CD8-positive, alpha-beta memory T cell (primary cell): Measurements from ENCODE around the gene FA2H. TPM values are rescaled to one million over a fixed set of nuclear protein-coding genes. Genes with fewer than 3 reads are reported as not detected.
"Not testable (repeated sequence)": the region's sequence is repeated elsewhere in the genome, so short reads cannot be mapped to it uniquely, and the experiment has no call there.

Experiments used
- CTCF ChIA-PET: fragments of 350-600 bp; sonication (Branson Sonifier 250); formaldehyde crosslinking; loops from one replicate; lab custom pipeline; 2021; ENCODE audit warnings: antibody characterized with exemption; lab: Charles Lee
- POLR2A ChIA-PET: fragments of 350-600 bp; sonication (Branson Sonifier 250); formaldehyde crosslinking; loops from one replicate; lab custom pipeline; 2021; ENCODE audit warnings: antibody characterized with exemption; lab: Charles Lee
- DNase-seq, 5 donors: peaks; one replicate each; pipeline versions ENCODE4 v3.0.0 to v3.0.0-alpha.2; 2020 to 2022; ENCODE audit warnings: mixed read lengths in 1 of 5
- H3K27ac ChIP-seq: one replicate; pipeline ENCODE4 v1.7.0; 2013; ENCODE audit warnings: low read depth, mild to moderate bottlenecking, low read length, moderate library complexity
- H3K27me3 ChIP-seq: 2 replicates; pipeline ENCODE4 v1.7.0; 2013; ENCODE audit warnings: low read length, mild to moderate bottlenecking; ENCODE audit not compliant: insufficient read depth, poor library complexity, severe bottlenecking
- H3K36me3 ChIP-seq: 2 replicates; pipeline ENCODE4 v1.7.0; 2013; ENCODE audit warnings: mild to moderate bottlenecking, low read length, moderate library complexity; ENCODE audit not compliant: insufficient read depth
- H3K4me1 ChIP-seq: 2 replicates; pipeline ENCODE4 v1.7.0; 2013; ENCODE audit warnings: mild to moderate bottlenecking, low read length, moderate library complexity; ENCODE audit not compliant: insufficient read depth
- H3K4me3 ChIP-seq: 2 replicates; pipeline ENCODE4 v1.7.0; 2013; ENCODE audit warnings: mild to moderate bottlenecking, low read length
- H3K9me3 ChIP-seq: 2 replicates; pipeline ENCODE4 v1.7.0; 2013; ENCODE audit warnings: mild to moderate bottlenecking, low read length
- H3K27ac Mint-ChIP-seq, 8 donors: one replicate each; pipeline ENCODE4 v1.8.0; 2020 to 2021; ENCODE audit warnings: mixed read lengths in 8 of 8, mild to moderate bottlenecking in 6 of 8, inconsistent platforms in 3 of 8, moderate library complexity in 3 of 8
- H3K27me3 Mint-ChIP-seq, 2 donors: one replicate each; pipeline ENCODE4 v1.8.0; 2020 to 2021; ENCODE audit warnings: mixed read lengths in 2 of 2, mild to moderate bottlenecking in 1 of 2, moderate library complexity in 1 of 2
- H3K36me3 Mint-ChIP-seq, 3 donors: one replicate each; pipeline ENCODE4 v1.8.0; 2020 to 2021; ENCODE audit warnings: mixed read lengths in 3 of 3, inconsistent platforms in 1 of 3, mild to moderate bottlenecking in 1 of 3
- H3K4me1 Mint-ChIP-seq, 3 donors: one replicate each; pipeline ENCODE4 v1.8.0; 2020 to 2021; ENCODE audit warnings: mixed read lengths in 3 of 3, inconsistent platforms in 1 of 3, mild to moderate bottlenecking in 1 of 3
- H3K4me3 Mint-ChIP-seq, 7 donors: one replicate each; pipeline ENCODE4 v1.8.0; 2020 to 2021; ENCODE audit warnings: mixed read lengths in 7 of 7, mild to moderate bottlenecking in 6 of 7, moderate library complexity in 4 of 7, inconsistent platforms in 2 of 7
- H3K9me3 Mint-ChIP-seq, 5 donors: one replicate each; pipeline ENCODE4 v1.8.0; 2020 to 2022; ENCODE audit warnings: mixed read lengths in 5 of 5, mild to moderate bottlenecking in 3 of 5, moderate library complexity in 2 of 5, inconsistent platforms in 1 of 5
- polyA plus RNA-seq: library from polyadenylated mRNA; unstranded; fragments of 300-500 nt; fragmentation: Illumina TruSeq; gene quantifications from one replicate; pipeline ENCODE4 v1.2.3, GENCODE V29; 2021
- total RNA-seq, 2 experiments: library from RNA; stranded (reverse); gene quantifications; one replicate each; pipeline ENCODE4 v1.2.3, GENCODE V29; 2021

FA2H gene, protein sequence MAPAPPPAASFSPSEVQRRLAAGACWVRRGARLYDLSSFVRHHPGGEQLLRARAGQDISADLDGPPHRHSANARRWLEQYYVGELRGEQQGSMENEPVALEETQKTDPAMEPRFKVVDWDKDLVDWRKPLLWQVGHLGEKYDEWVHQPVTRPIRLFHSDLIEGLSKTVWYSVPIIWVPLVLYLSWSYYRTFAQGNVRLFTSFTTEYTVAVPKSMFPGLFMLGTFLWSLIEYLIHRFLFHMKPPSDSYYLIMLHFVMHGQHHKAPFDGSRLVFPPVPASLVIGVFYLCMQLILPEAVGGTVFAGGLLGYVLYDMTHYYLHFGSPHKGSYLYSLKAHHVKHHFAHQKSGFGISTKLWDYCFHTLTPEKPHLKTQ
- total RNA-seq, result not detected
- not detected for polyA plus RNA-seq

DNA sequence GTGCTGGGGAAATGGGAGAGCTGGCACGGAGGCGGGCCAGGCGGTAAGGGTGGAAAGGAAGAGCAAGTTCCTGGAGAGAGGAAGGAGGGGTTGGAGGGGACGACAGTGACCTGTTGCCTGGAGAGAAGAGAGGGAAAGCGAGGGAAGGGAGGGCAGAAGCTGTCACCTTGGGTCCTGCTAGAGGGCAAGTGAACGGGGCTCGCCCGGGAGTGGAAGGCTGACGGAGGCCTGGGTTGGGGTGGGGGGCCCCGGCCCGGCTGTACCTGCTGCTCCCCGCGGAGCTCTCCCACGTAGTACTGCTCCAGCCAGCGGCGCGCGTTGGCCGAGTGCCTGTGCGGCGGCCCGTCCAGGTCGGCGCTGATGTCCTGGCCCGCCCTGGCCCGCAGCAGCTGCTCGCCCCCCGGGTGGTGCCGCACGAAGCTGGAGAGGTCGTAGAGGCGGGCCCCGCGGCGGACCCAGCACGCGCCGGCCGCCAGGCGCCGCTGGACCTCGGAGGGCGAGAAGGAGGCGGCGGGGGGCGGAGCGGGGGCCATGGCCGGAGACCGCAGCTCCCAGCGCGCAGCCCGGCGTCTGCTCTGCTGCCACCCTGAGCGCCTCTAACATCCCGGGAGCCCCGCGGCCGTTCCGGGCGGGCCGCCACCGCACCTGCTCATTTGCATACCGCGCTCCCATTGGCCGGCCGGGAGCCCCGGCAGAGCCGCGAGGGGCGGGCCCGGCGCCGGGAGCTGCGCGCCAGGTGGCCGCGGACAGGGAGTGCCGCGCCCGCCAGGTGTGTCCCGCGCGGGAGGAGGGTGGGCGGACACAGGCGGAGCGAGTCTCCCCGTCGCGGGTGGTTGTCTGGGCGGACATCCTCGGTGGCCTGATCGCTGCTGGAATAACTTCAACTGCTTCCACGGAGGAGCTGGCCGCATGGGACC lies at the start of gene FA2H:
Gene FA2H (minus strand): TSS at position 598 of the 917 bp plus-strand sequence. CDS start 65 bp downstream, at position 533.
- peaks cover 36 to 37% of the 10 kb centered on the region in 2 donors for H3K27me3 Mint-ChIP-seq
- H3K4me1 Mint-ChIP-seq, result peaks cover 11 to 14% (median 14%) of the 10 kb centered on the region in 3 donors
- H3K4me1 ChIP-seq, result peaks cover 5% of the 10 kb centered on the region
- H3K9me3 ChIP-seq, result no peaks in the 10 kb centered on the region
- DNase-seq, result peak; percentile 27 to 60 (median 50)
- no peak within 1 kb of the TSS for H3K27ac ChIP-seq
- no peaks in the 10 kb centered on the region for H3K36me3 ChIP-seq
- peaks cover 0 to 2% (median 0%) of the 10 kb centered on the region in 5 donors for H3K9me3 Mint-ChIP-seq
- H3K4me3 ChIP-seq, result peak within 1 kb of the TSS; percentile 41
- CTCF ChIA-PET, result interaction anchor here (1.3 kb wide), 1 partner anchor 38 kb away, joined by 4 read pairs; no protein-coding TSS in a partner anchor
- peak within 1 kb of the TSS; percentile 10 to 69 (median 63) for H3K4me3 Mint-ChIP-seq
- peaks cover 0 to 3% (median 2%) of the 10 kb centered on the region in 3 donors for H3K36me3 Mint-ChIP-seq
- peaks cover 17% of the 10 kb centered on the region for H3K27me3 ChIP-seq
- H3K27ac Mint-ChIP-seq, result no peak within 1 kb of the TSS
- POLR2A ChIA-PET, result no interaction called here

DNA sequence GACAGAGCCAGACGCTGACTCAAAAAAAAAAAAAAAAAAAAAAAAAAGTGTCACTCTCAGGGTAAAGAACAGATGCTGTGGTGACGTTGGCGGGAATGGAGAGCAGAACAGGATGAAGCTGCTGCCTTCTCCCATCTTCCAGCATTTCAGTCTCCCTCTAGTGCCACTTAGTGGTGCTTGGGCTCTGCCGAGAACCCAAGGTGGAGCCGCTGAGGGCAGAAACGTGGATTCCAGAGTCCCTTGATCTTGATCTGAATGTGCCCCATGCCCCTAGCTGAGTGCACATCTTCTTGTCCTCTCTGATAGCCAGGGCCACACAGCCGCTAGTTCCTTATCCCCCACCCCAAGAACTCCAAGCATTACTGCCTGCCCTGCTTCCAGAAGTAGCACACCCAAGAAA lies 43.2 kb upstream of the FA2H start:
- Histone ChIP-seq H3K27ac (no peak overlapping the region), H3K4me3 (no peak overlapping the region), H3K36me3 (no peaks in the 10 kb centered on the region), H3K9me3 (no peaks in the 10 kb centered on the region), H3K27me3 (no peaks in the 10 kb centered on the region), H3K4me1 (peaks cover 7% of the 10 kb centered on the region)
- no peaks in the 10 kb centered on the region for H3K36me3 Mint-ChIP-seq
- POLR2A ChIA-PET, result no interaction called here
- no peaks in the 10 kb centered on the region for H3K9me3 Mint-ChIP-seq
- no peak overlapping the region for H3K4me3 Mint-ChIP-seq
- CTCF ChIA-PET, result no interaction called here
- H3K4me1 Mint-ChIP-seq, result peaks cover 0 to 6% (median 5%) of the 10 kb centered on the region in 3 donors
- DNase-seq, result no peak
- no peak overlapping the region for H3K27ac Mint-ChIP-seq
- peaks cover 11 to 22% of the 10 kb centered on the region in 2 donors for H3K27me3 Mint-ChIP-seq

DNA sequence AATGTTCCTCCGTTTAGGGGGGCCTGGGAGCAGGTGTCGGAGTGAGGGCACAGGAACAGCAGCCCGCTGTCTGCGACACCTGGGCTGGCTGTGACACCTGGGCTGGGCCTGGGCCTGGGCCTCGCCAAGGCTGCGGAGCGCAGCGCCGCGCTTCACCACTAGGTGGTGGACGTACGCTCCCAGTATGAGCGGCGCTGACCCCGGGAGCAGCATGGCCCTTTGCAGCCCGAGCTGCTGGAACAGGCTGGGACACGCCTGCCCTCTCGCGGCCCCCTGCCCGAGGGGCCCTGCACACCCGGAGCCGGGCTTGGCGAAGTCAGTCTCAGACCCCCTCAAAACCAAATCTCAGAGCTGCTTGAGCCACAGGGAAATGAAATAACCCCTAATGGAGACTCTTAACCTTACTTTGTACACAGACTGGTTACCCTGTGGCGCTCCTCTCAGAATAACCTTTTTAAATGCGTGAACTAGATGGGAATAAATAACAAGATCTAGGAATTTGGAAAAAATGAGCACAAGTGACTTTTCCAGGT lies 38.6 kb upstream of the FA2H start:
- CTCF ChIA-PET, result interaction anchor here (0.7 to 3.0 kb wide), 9 partner anchors 14 to 305 kb away, joined by 3 to 15 read pairs (median 4); partner anchors contain the start of gene FA2H

DNA sequence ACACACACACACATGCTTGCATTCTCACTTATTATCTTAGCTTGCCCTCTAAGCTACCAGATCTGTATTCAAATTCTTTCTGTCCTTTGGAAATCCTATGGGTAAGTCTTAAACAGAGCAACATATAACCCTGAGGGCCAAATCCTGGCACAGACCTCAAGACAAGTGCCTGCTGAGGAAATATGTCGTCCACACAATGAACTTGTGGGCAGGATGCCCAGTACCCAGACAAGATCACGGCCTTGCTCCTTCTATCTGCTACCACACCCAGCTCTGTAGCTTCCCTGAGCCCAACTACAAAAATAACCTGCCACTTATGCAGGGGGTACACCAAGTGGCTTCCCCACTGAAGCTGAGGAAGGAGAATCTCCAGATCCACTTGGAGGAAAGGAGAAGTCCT lies 37.3 kb upstream of the FA2H start:
- peaks cover 0 to 6% (median 5%) of the 10 kb centered on the region in 3 donors for H3K4me1 Mint-ChIP-seq
- peak overlapping the region in 1 of 8 donors; percentile 5 for H3K27ac Mint-ChIP-seq
- H3K4me3 Mint-ChIP-seq, result no peak overlapping the region
- Histone ChIP-seq H3K4me3 (no peak overlapping the region), H3K27me3 (no peaks in the 10 kb centered on the region), H3K36me3 (no peaks in the 10 kb centered on the region), H3K9me3 (no peaks in the 10 kb centered on the region), H3K4me1 (peaks cover 7% of the 10 kb centered on the region), H3K27ac (no peak overlapping the region)
- DNase-seq, result no peak
- POLR2A ChIA-PET, result no interaction called here
- H3K9me3 Mint-ChIP-seq, result no peaks in the 10 kb centered on the region
- CTCF ChIA-PET, result interaction anchor here (0.9 to 2.4 kb wide), 2 partner anchors 16 to 300 kb away, joined by 3 to 6 read pairs; no protein-coding TSS in a partner anchor
- H3K27me3 Mint-ChIP-seq, result peaks cover 3% of the 10 kb centered on the region in 2 donors
- H3K36me3 Mint-ChIP-seq, result no peaks in the 10 kb centered on the region

More for the DNA sequence above, 38.6 kb upstream of the FA2H start:
- Histone ChIP-seq H3K27ac (no peak overlapping the region), H3K9me3 (no peaks in the 10 kb centered on the region), H3K4me1 (peaks cover 7% of the 10 kb centered on the region), H3K4me3 (no peak overlapping the region), H3K36me3 (no peaks in the 10 kb centered on the region), H3K27me3 (no peaks in the 10 kb centered on the region)
- Mint-ChIP-seq H3K4me1 (peaks cover 0 to 6% (median 5%) of the 10 kb centered on the region in 3 donors), H3K9me3 (no peaks in the 10 kb centered on the region), H3K4me3 (no peak overlapping the region), H3K36me3 (no peaks in the 10 kb centered on the region), H3K27me3 (peaks cover 3 to 7% of the 10 kb centered on the region in 2 donors), H3K27ac (no peak overlapping the region)
- POLR2A ChIA-PET, result no interaction called here
- peak; percentile 40 to 65 (median 47) for DNase-seq

DNA sequence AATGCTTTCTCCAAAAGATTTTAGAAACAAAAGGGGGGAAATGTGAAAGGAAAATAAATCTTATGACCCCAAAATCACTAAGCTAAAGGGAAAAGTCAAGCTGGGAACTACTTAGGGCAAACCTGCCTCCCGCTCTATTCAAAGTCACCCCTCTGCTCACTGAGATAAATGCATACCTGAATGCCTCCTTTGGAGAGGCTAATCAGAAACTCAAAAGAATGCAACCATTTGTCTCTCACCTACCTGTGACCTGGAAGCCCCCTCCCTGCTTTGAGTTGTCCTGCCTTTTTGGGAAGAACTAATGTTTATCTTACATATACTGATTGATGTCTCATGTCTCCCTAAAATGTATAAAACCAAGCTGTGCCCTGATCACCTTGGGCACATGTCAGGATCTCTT lies 36.6 kb upstream of the FA2H start:
- H3K36me3 ChIP-seq, H3K27me3 ChIP-seq, H3K27ac ChIP-seq, H3K27me3 Mint-ChIP-seq, H3K4me3 ChIP-seq, H3K4me3 Mint-ChIP-seq, DNase-seq, H3K9me3 ChIP-seq, H3K36me3 Mint-ChIP-seq, H3K4me1 ChIP-seq, POLR2A ChIA-PET, CTCF ChIA-PET, H3K27ac Mint-ChIP-seq, H3K4me1 Mint-ChIP-seq, H3K9me3 Mint-ChIP-seq: not testable (repeated sequence)

DNA sequence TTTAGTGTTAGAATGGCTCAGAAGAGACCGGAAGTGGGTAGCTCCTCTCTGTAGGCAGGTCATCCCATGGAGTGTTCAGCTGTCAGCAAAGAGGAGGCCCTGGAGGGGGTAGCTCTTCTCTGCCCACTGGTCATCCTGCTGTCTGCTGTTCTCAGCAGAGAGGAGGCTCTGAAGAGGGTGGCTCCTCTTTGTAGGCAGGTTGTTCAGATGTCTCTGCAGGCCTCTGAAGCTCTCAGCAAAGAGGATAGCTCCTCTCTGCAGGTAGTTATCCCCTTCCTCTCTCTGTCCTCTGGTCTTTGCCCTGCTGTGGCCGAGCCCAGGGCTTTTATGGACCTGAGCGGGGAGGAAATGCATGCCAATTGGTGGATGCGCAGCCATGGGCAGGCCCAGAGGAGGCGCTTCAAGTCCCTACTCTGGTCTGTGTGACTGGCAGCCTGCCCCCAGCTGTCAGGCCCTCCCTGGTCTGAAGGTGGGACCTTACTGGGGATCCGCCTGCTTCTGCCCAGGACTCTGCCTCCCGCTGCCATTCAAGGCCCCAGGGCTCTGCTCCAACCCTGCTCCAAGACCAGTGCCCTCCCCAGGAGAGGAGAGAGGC lies 32.5 kb upstream of the FA2H start:
- H3K27me3 Mint-ChIP-seq, result peaks cover 0 to 9% of the 10 kb centered on the region in 2 donors
- H3K4me1 ChIP-seq, result no peaks in the 10 kb centered on the region

DNA sequence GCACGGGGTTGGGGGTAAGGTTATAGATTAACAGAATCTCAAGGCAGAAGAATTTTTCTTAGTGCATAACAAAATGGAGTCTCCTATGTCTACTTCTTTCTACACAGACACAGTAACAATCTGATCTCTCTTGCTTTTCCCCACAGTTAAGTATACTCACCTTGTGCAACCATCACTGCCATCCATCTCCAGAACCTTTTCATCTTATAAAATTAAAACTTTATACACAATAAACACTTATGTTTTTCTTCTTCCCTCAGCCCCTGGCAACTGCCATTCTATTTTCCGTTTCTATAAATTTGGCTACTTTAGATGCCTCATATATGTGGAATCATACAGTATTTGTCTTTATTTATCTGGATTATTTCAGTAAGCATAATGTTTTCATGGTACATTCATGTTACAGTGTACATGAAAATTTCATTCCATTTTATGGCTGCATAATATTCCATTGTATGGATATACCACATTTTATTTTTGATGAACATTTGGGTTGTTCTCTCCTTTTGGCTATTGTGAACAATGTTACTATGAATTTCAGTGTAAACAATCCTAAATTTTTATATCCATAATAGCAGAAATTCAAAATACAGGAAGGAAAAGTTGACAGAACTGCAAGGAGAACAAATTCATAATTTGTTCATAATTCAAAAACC lies 25.7 kb upstream of the FA2H start:
- Histone ChIP-seq H3K36me3 (no peaks in the 10 kb centered on the region), H3K27ac (no peak overlapping the region), H3K4me3 (no peak overlapping the region), H3K4me1 (no peaks in the 10 kb centered on the region), H3K9me3 (no peaks in the 10 kb centered on the region), H3K27me3 (no peaks in the 10 kb centered on the region)
- H3K4me1 Mint-ChIP-seq, result no peaks in the 10 kb centered on the region
- H3K27me3 Mint-ChIP-seq, result peaks cover 12 to 37% of the 10 kb centered on the region in 2 donors
- no peaks in the 10 kb centered on the region for H3K36me3 Mint-ChIP-seq
- H3K9me3 Mint-ChIP-seq, result peaks cover 4 to 13% (median 8%) of the 10 kb centered on the region in 5 donors
- CTCF ChIA-PET, result no interaction called here
- POLR2A ChIA-PET, result no interaction called here
- no peak overlapping the region for H3K4me3 Mint-ChIP-seq
- no peak overlapping the region for H3K27ac Mint-ChIP-seq
- no peak for DNase-seq

More for the DNA sequence above, 32.5 kb upstream of the FA2H start:
- POLR2A ChIA-PET, result no interaction called here
- Histone ChIP-seq H3K27ac (no peak overlapping the region), H3K36me3 (no peaks in the 10 kb centered on the region), H3K4me3 (no peak overlapping the region), H3K9me3 (no peaks in the 10 kb centered on the region), H3K27me3 (no peaks in the 10 kb centered on the region)
- H3K4me1 Mint-ChIP-seq, result no peaks in the 10 kb centered on the region
- DNase-seq, result no peak
- peaks cover 0 to 4% (median 0%) of the 10 kb centered on the region in 3 donors for H3K36me3 Mint-ChIP-seq
- H3K4me3 Mint-ChIP-seq, result no peak overlapping the region
- peaks cover 0 to 9% (median 2%) of the 10 kb centered on the region in 5 donors for H3K9me3 Mint-ChIP-seq
- no peak overlapping the region for H3K27ac Mint-ChIP-seq
- CTCF ChIA-PET, result interaction anchor here (0.8 kb wide), 1 partner anchor 56 kb away, joined by 3 read pairs; no protein-coding TSS in a partner anchor
